OCI-LY7 (cell line): ENCODE results near the gene STAMBPL1. TPM values are rescaled to one million over a fixed set of nuclear protein-coding genes. Genes with fewer than 3 reads are reported as not detected.

Source experiments
- BruUV-seq: library from RNA; stranded (reverse); fragments of 400-500 nt; replicated peaks from 2 replicates; lab custom pipeline; 2021; lab: Mats Ljungman, UMichigan
- CTCF ChIA-PET: fragments of 300-600 bp; sonication (Branson Sonifier 250); formaldehyde crosslinking; loops from one replicate; lab custom pipeline; 2022; ENCODE audit warnings: antibody characterized with exemption; ENCODE audit not compliant: unreplicated experiment; lab: Charles Lee
- POLR2A ChIA-PET: fragments of 300-600 bp; sonication (Branson Sonifier 250); formaldehyde crosslinking; loops from one replicate; lab custom pipeline; 2022; ENCODE audit warnings: antibody characterized with exemption; lab: Charles Lee
- DNase-seq: peaks from one replicate; pipeline ENCODE4 v3.0.0-alpha.2; 2015; ENCODE audit warnings: low spot score
- H2AFZ ChIP-seq: fragments of 200-600 bp; sonication (generic), shearing (Covaris generic); 2 replicates; pipeline ENCODE4 v1.6.1; 2014; ENCODE audit warnings: mild to moderate bottlenecking, antibody characterized with exemption, low read length, moderate library complexity
- H3K27ac ChIP-seq: fragments of 200-600 bp; sonication (generic); 2 replicates; pipeline ENCODE4 v1.5.1; 2014; ENCODE audit warnings: mixed run types, low read depth, mild to moderate bottlenecking, moderate library complexity, low read length, inconsistent platforms; ENCODE audit not compliant: poor library complexity, severe bottlenecking
- H3K36me3 ChIP-seq: fragments of 200-600 bp; sonication (generic); 2 replicates; pipeline ENCODE4 v1.6.1; 2014; ENCODE audit warnings: mild to moderate bottlenecking, antibody characterized with exemption, low read length, moderate library complexity, mixed read lengths; ENCODE audit not compliant: insufficient read depth
- H3K4me1 ChIP-seq: fragments of 200-600 bp; sonication (generic); 2 replicates; pipeline ENCODE4 v1.5.1; 2014; ENCODE audit warnings: mild to moderate bottlenecking, low read length; ENCODE audit not compliant: insufficient read depth, poor library complexity, severe bottlenecking
- H3K4me2 ChIP-seq: fragments of 200-600 bp; sonication (generic); 2 replicates; pipeline ENCODE4 v1.6.1; 2014; ENCODE audit warnings: mild to moderate bottlenecking, low read length
- H3K4me3 ChIP-seq: fragments of 200-600 bp; sonication (generic); 2 replicates; pipeline ENCODE4 v1.5.1; 2014; ENCODE audit warnings: mild to moderate bottlenecking, low read depth, low read length; ENCODE audit not compliant: poor library complexity, severe bottlenecking
- H3K79me2 ChIP-seq: fragments of 200-600 bp; sonication (generic); 2 replicates; pipeline ENCODE4 v1.6.1; 2016; ENCODE audit warnings: low read depth, mild to moderate bottlenecking, low read length, moderate library complexity, mixed read lengths; ENCODE audit not compliant: insufficient read depth
- H3K9me2 ChIP-seq: fragments of 200-600 bp; sonication (generic); 2 replicates; pipeline ENCODE4 v1.6.1; 2016; ENCODE audit warnings: mild to moderate bottlenecking, low read length, mixed read lengths; ENCODE audit not compliant: insufficient read depth
- H3K9me3 ChIP-seq: fragments of 200-600 bp; sonication (generic); 2 replicates; pipeline ENCODE4 v1.6.1; 2014; ENCODE audit warnings: mild to moderate bottlenecking, mixed run types, low read length, mixed read lengths
- H4K20me1 ChIP-seq: fragments of 200-600 bp; sonication (generic); 2 replicates; pipeline ENCODE4 v1.6.1; 2014; ENCODE audit warnings: mild to moderate bottlenecking, antibody characterized with exemption, low read length, moderate library complexity, mixed read lengths; ENCODE audit not compliant: insufficient read depth
- EZH2phosphoT487 ChIP-seq: fragments of 200-600 bp; sonication (generic); IDR thresholded peaks from 2 replicates; pipeline ENCODE4 v1.6.1; 2018; ENCODE audit warnings: low read depth, borderline replicate concordance, mild to moderate bottlenecking, mixed run types, antibody characterized with exemption, low read length, moderate library complexity, mixed read lengths
- intact Hi-C: fragments of 100-400 bp; cut with micrococcal nuclease; formaldehyde crosslinking; loops from one replicate; pipeline ENCODE4 v1.10.0; 2022; ENCODE audit not compliant: unreplicated experiment
- total RNA-seq, 2 experiments: library from RNA; depleted of rRNA in 1 of 2; stranded (reverse); fragments of >200 nt in 1 of 2; shearing (Covaris generic) in 1 of 2; gene quantifications; 2 replicates each; pipeline ENCODE4 v1.2.3, GENCODE V29; 2014 to 2022
- TF ChIP-seq, protein P1 (sequence below): fragments of 200-600 bp; sonication (generic); conservative IDR thresholded peaks from 2 replicates; pipeline ENCODE4 v1.5.1; 2014; ENCODE audit warnings: mild to moderate bottlenecking, antibody characterized with exemption, low read length, moderate library complexity, mixed read lengths

STAMBPL1 gene
- total RNA-seq, 2 experiments from 2014 or later, result 44.4 to 47.2 TPM

DNA sequence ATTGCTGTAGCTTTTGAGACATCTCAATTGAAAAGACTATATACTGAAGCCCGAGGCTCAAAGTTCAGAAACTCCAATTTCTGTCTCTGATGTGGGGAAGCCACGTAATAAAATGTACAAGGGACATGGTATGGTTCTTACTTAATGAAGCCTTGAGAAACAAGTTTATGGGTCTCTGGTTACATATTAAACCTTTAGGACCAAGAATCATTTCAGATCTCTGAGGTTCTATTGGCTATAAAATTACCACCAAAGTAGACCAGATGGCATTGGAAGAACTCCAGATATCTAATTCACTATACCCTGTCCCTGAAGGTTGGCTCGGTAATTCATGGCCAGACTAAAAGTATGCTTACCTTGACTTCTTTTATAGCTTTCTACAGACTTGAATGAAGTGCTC, 23.7 kb downstream of the STAMBPL1 start:
- Histone ChIP-seq H3K9me2 (no peaks in the 10 kb centered on the region), H3K36me3 (peaks cover 84% of the 10 kb centered on the region), H3K4me3 (no peak overlapping the region), H3K27ac (no peak overlapping the region), H3K79me2 (peaks cover 22% of the 10 kb centered on the region), H3K4me1 (peaks cover 34% of the 10 kb centered on the region), H3K9me3 (no peaks in the 10 kb centered on the region), H3K4me2 (no peak overlapping the region), H2AFZ (no peak overlapping the region), H4K20me1 (no peaks in the 10 kb centered on the region)
- no peak for TF ChIP-seq EZH2phosphoT487
- TF ChIP-seq, protein P1, sequence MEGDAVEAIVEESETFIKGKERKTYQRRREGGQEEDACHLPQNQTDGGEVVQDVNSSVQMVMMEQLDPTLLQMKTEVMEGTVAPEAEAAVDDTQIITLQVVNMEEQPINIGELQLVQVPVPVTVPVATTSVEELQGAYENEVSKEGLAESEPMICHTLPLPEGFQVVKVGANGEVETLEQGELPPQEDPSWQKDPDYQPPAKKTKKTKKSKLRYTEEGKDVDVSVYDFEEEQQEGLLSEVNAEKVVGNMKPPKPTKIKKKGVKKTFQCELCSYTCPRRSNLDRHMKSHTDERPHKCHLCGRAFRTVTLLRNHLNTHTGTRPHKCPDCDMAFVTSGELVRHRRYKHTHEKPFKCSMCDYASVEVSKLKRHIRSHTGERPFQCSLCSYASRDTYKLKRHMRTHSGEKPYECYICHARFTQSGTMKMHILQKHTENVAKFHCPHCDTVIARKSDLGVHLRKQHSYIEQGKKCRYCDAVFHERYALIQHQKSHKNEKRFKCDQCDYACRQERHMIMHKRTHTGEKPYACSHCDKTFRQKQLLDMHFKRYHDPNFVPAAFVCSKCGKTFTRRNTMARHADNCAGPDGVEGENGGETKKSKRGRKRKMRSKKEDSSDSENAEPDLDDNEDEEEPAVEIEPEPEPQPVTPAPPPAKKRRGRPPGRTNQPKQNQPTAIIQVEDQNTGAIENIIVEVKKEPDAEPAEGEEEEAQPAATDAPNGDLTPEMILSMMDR, result no peak
- POLR2A ChIA-PET, result no interaction called here
- intact Hi-C loops, result no loop called here
- DNase-seq, result no peak
- CTCF ChIA-PET, result no interaction called here
- BruUV-seq, result no TSS peak

DNA sequence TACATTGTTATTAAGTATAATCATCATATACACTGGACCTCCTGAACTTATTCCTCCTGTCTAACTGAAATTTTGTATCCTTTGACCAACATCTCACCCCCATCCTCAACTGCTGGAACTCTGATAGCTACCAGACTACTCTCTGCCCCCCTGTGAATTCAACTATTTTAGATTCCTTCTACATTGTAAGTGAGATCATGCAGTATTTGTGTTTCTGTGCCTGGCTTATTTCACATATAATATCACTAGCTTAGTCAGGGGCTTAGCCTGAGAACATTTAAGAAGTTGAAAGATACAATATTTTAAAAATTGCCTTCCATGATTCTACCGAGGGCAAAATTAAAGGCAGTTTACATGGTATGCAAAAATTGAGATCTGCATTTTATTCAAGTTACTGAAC, 26.9 kb downstream of the STAMBPL1 start:
- Histone ChIP-seq H3K9me2 (no peaks in the 10 kb centered on the region), H3K79me2 (no peaks in the 10 kb centered on the region), H3K36me3 (peaks cover 97% of the 10 kb centered on the region), H3K9me3 (no peaks in the 10 kb centered on the region), H3K27ac (no peak overlapping the region), H4K20me1 (no peaks in the 10 kb centered on the region), H3K4me2 (no peak overlapping the region), H3K4me1 (peaks cover 6% of the 10 kb centered on the region), H2AFZ (no peak overlapping the region), H3K4me3 (no peak overlapping the region)
- POLR2A ChIA-PET, result interaction anchor here (1.0 to 3.3 kb wide), 5 partner anchors 8 to 27 kb away, joined by 3 to 12 read pairs (median 6); partner anchors contain the start of gene STAMBPL1
- intact Hi-C loops, result no loop called here
- DNase-seq, result no peak
- CTCF ChIA-PET, result interaction anchor here (0.8 kb wide), 1 partner anchor 27 kb away, joined by 3 read pairs; no protein-coding TSS in a partner anchor
- TF ChIP-seq, protein P1, result no peak
- no peak for TF ChIP-seq EZH2phosphoT487
- no TSS peak for BruUV-seq

DNA sequence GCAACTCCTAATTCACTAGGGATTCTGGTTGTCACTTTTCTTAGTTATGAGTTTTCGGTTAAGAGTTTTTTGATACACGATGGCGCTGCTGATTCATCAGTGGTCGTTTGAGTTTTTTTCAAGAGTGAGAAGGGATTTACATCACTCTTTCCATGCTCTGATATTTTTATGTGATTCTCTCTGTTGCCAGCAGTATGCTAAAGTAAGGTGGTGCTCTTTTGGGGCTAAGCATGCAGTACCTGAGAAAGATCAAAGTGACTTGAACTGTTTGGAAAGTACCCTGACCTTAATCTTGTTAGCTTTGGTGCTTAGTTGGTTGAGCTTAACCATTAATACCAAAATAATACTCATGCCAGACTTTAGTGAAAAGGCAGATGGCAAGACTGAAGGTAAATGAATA, 28.1 kb downstream of the STAMBPL1 start:
- H3K4me3 ChIP-seq, result no peak overlapping the region
- ChIA-PET POLR2A (interaction anchor here (0.5 to 3.3 kb wide), 5 partner anchors 9 to 136 kb away, joined by 3 to 12 read pairs (median 3); no protein-coding TSS in a partner anchor), CTCF (interaction anchor here (0.5 kb wide), 1 partner anchor 302 kb away, joined by 3 read pairs; no protein-coding TSS in a partner anchor)
- H3K27ac ChIP-seq, result no peak overlapping the region
- no peaks in the 10 kb centered on the region for H3K4me1 ChIP-seq
- TF ChIP-seq, protein P1, result no peak
- TF ChIP-seq EZH2phosphoT487, result no peak
- no TSS peak for BruUV-seq
- no peak overlapping the region for H2AFZ ChIP-seq
- no peak overlapping the region for H3K4me2 ChIP-seq
- peaks cover 97% of the 10 kb centered on the region for H3K36me3 ChIP-seq
- H3K79me2 ChIP-seq, result no peaks in the 10 kb centered on the region
- intact Hi-C loops, result no loop called here
- H3K9me3 ChIP-seq, result no peaks in the 10 kb centered on the region
- DNase-seq, result no peak
- no peaks in the 10 kb centered on the region for H3K9me2 ChIP-seq
- no peaks in the 10 kb centered on the region for H4K20me1 ChIP-seq
